ENCODE measurements around the gene LRRC18. TPM values are rescaled to one million over a fixed set of nuclear protein-coding genes. Genes with fewer than 3 reads are reported as not detected.

LRRC18 gene
- polyA plus RNA-seq, 1 experiment: not detected

DNA sequence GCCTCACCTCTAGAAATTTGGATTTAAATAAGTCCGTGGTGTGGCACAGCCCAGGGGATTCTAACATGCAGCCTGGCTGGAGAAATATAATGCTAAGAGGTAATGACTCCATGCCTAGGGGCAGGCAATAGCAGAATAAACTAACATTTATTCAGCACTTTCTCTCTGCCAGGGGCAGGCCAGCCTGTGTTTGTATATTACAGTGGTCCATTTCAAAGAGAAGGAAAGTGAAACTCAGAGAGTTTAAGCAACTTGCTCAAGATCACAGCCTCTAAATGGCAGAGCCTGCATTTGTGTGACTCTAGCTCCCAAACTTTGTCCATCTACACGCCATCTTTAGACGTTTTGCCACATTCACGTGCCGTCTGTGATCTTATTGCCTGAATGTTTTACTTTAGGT, 6.7 kb upstream of the LRRC18 start:
- no peak overlapping the region for H3K4me3 ChIP-seq (ENCODE audit: low read depth, low read length)
- no peaks in the 10 kb centered on the region for H3K36me3 ChIP-seq (ENCODE audit: control insufficient read depth, insufficient read depth, low read length)
- TF ChIP-seq CTCF (IDR thresholded peaks at IDR 0.05; ENCODE audit: insufficient read depth, low read depth, low read length): no peak
- H3K27me3 ChIP-seq (ENCODE audit: control insufficient read depth, insufficient read depth, low read length): no peaks in the 10 kb centered on the region
- ChIA-PET POLR2A (no interaction called here), CTCF (interaction anchor here (0.9 kb wide), 1 partner anchor 10 kb away, joined by 3 read pairs; no protein-coding TSS in a partner anchor)
- DNase-seq (ENCODE audit: low read depth): no peak

DNA sequence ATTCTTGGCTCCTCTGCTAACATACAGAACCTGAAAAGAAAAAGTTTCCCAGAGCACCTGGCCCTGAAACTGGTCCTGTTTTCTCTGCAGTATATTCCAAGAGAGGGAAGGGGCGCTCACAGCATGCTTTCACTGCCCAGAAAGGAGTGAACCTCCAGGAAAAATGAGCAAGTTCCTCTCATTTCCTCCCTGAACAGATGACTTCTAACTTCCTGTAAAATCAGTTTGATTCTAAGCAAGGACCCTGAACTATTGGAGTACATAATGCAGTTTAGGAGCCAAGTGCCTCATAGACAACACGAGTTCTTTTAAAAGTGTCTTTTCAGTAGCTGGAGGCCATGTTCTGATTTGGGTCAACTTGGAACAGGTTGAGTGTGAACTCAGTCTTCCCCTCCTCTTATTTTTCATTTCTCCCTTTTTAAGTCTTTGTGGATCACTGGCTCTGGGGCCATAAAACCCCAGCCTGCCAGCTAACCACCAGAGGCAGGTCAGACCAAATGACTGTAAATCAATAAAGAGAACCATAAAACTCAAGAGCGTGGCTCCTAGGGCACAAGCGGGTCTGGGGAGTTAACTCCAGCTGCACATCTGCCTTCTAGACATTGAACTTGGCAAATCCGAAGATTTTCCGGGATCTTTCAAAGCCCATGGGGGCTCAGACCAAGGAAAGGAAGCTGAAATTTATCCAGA, 5.9 kb upstream of the LRRC18 start:
- DNase-seq (ENCODE audit: low read depth): no peak
- POLR2A ChIA-PET: no interaction called here
- CTCF ChIA-PET: interaction anchor here (0.9 kb wide), 1 partner anchor 10 kb away, joined by 3 read pairs; no protein-coding TSS in a partner anchor
- Histone ChIP-seq H3K27me3 (ENCODE audit: control insufficient read depth, insufficient read depth, low read length) (no peaks in the 10 kb centered on the region), H3K36me3 (ENCODE audit: control insufficient read depth, insufficient read depth, low read length) (no peaks in the 10 kb centered on the region), H3K4me3 (ENCODE audit: low read depth, low read length) (no peak overlapping the region)
- no peak for TF ChIP-seq CTCF (IDR thresholded peaks at IDR 0.05; ENCODE audit: insufficient read depth, low read depth, low read length)

GRCh38 chr10:48944171-48944570, 4.5 kb upstream of the LRRC18 start:
- POLR2A ChIA-PET: no interaction called here
- H3K27me3 ChIP-seq (ENCODE audit: control insufficient read depth, insufficient read depth, low read length): no peaks in the 10 kb centered on the region
- no peak for DNase-seq (ENCODE audit: low read depth)
- H3K4me3 ChIP-seq (ENCODE audit: low read depth, low read length): no peak overlapping the region
- H3K36me3 ChIP-seq (ENCODE audit: control insufficient read depth, insufficient read depth, low read length): no peaks in the 10 kb centered on the region
- CTCF ChIA-PET: interaction anchor here (0.6 kb wide), 1 partner anchor 576 kb away, joined by 3 read pairs; no protein-coding TSS in a partner anchor
- TF ChIP-seq CTCF (IDR thresholded peaks at IDR 0.05; ENCODE audit: insufficient read depth, low read depth, low read length): no peak

GRCh38 chr10:48943096-48943495, 3.5 kb upstream of the LRRC18 start:
- no peak for TF ChIP-seq CTCF (IDR thresholded peaks at IDR 0.05; ENCODE audit: insufficient read depth, low read depth, low read length)
- POLR2A ChIA-PET: no interaction called here

GRCh38 chr10:48941427-48942075, 1.9 kb upstream of the LRRC18 start:
- DNase-seq (ENCODE audit: low read depth): no peak
- no peak overlapping the region for H3K4me3 ChIP-seq (ENCODE audit: low read depth, low read length)
- no peaks in the 10 kb centered on the region for H3K36me3 ChIP-seq (ENCODE audit: control insufficient read depth, insufficient read depth, low read length)
- ChIA-PET POLR2A (no interaction called here), CTCF (no interaction called here)
- no peaks in the 10 kb centered on the region for H3K27me3 ChIP-seq (ENCODE audit: control insufficient read depth, insufficient read depth, low read length)
- no peak for TF ChIP-seq CTCF (IDR thresholded peaks at IDR 0.05; ENCODE audit: insufficient read depth, low read depth, low read length)

More at GRCh38 chr10:48943096-48943495, 3.5 kb upstream of the LRRC18 start:
- Histone ChIP-seq H3K27me3 (ENCODE audit: control insufficient read depth, insufficient read depth, low read length) (no peaks in the 10 kb centered on the region), H3K4me3 (ENCODE audit: low read depth, low read length) (no peak overlapping the region), H3K36me3 (ENCODE audit: control insufficient read depth, insufficient read depth, low read length) (no peaks in the 10 kb centered on the region)
- DNase-seq (ENCODE audit: low read depth): no peak
- CTCF ChIA-PET: interaction anchor here (0.7 kb wide), 1 partner anchor 458 kb away, joined by 3 read pairs; no protein-coding TSS in a partner anchor

All from BJ (cell line).